ENCODE results near the gene TGFB3. TPM values are rescaled to one million over a fixed set of nuclear protein-coding genes. Genes with fewer than 3 reads are reported as not detected.

TGFB3 gene
- total and polyA plus RNA-seq, 9 of the 15 experiments (the other 6 are each of a cell fraction or from before 2014, with no cell fraction given), result 0.39 to 2.0 (median 1.0) TPM

DNA sequence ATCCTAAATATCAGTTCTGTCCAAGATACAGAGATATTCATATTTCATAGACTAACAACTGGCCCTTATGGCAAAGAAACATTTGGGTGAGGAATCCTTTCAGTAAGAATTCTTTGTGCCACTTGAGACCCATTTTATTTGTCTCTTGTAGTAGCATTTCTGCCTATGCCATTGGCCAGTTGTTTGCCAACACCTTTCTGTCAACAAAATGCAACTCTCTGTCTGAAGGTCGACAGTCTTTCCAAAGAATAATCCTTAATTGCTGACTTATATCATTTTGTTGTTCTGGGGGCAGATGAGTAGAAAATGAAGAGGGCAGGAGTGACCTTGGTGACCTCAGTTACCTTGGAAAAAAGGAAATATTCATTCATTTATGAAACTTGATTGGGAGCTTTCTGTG lies 14.7 kb upstream of the TGFB3 start:
- no peaks in the 10 kb centered on the region for H3K4me1 ChIP-seq (replicated peaks in 1 of 2; ENCODE audit: control insufficient read depth in 2 of 2, insufficient read depth in 2 of 2, low read length in 2 of 2)
- POLR2A ChIA-PET, result no interaction called here
- no TSS peak for BruUV-seq (replicated peaks)
- intact Hi-C loops (cut with micrococcal nuclease) (no loop called here), in situ Hi-C loops (cut with MboI) (no loop called here)
- WGBS (ENCODE audit: insufficient coverage, low coverage, missing lambda C conversion rate), result 0% methylated on average over 1 of the region's 1 CpG
- H3K9me1 ChIP-seq (ENCODE audit: control insufficient read depth, insufficient read depth, low read length), result no peaks in the 10 kb centered on the region
- no peak overlapping the region for H2AFZ ChIP-seq (ENCODE audit: low read depth, low read length)
- no peaks in the 10 kb centered on the region for H3K9me3 ChIP-seq (replicated peaks; ENCODE audit: control insufficient read depth, insufficient read depth, low read depth, low read length)
- H3K4me3 ChIP-seq, result no peak overlapping the region
- TF ChIP-seq MIER1 (IDR thresholded peaks at IDR 0.05; ENCODE audit: low read depth), result no peak
- TF ChIP-seq FOS (IDR thresholded peaks at IDR 0.05; ENCODE audit: extremely low read depth, insufficient read length), result no peak
- TF ChIP-seq ZNF431 (CRISPR knock-in tag; IDR thresholded peaks at IDR 0.05), result no peak
- no peak for TF ChIP-seq RB1 (IDR thresholded peaks at IDR 0.05; ENCODE audit: low read depth)
- no peaks in the 10 kb centered on the region for H3K36me3 ChIP-seq (ENCODE audit: control insufficient read depth, insufficient read depth, low read length)
- no peak overlapping the region for H3K9ac ChIP-seq (ENCODE audit: insufficient read depth in 1 of 2, low read depth in 2 of 2, low read length in 2 of 2)
- no peak for ATAC-seq
- H3K79me2 ChIP-seq (ENCODE audit: control insufficient read depth, insufficient read depth, low read length), result no peaks in the 10 kb centered on the region
- FAIRE-seq, result no peak
- H3K4me2 ChIP-seq (ENCODE audit: insufficient read depth, low read length), result no peak overlapping the region
- no peak for DNase-seq (ENCODE audit: extremely low read depth in 1 of 4, low spot score in 3 of 4)
- H3K27ac ChIP-seq (ENCODE audit: extremely low read depth, low read depth, low read length), result no peak overlapping the region
- H3K27me3 ChIP-seq (ENCODE audit: control insufficient read depth in 2 of 2, insufficient read depth in 2 of 2, low read length in 2 of 2), result no peaks in the 10 kb centered on the region
- no peaks in the 10 kb centered on the region for H4K20me1 ChIP-seq (replicated peaks; ENCODE audit: control insufficient read depth, insufficient read depth, low read length)
- CTCF ChIA-PET (ENCODE audit: low intra/inter-chr PET ratio), result no interaction called here

DNA sequence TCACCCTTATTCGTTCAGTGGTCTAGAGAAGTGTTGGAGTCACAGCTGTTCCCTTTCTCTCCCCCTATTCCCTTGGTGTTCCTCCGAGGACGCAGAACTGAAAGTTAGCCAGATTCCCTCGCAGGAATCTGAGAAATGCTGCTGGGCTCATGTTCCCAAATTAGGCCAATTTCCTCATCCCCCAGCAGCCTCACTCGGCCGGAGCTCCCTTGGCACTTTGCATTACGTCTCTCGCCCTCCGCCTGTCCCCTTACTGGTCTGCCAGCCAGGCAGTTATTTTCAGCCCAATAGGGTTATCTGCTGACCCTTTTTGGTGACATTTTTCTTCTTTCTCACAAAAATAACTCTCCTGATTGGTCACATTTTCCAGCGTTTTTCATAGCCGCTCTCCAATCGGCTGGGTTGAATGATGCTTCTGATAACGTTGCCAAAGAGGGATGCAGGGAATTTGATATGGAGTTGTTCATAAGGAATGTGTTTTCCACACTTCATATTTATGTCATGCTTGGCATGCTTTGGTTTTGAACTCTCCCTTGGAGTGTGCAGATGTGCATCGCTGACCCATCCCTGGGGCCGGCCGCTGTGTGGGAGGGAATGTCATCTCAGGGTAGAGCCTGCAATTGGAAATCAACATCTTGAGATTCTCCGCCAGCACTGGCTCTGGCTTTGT lies 13.7 kb upstream of the TGFB3 start:
- intact Hi-C loops (cut with micrococcal nuclease) (no loop called here), in situ Hi-C loops (cut with MboI) (no loop called here)
- Histone ChIP-seq H3K36me3 (ENCODE audit: control insufficient read depth, insufficient read depth, low read length) (no peaks in the 10 kb centered on the region), H3K27ac (ENCODE audit: extremely low read depth, low read depth, low read length) (no peak overlapping the region), H3K9ac (ENCODE audit: insufficient read depth in 1 of 2, low read depth in 2 of 2, low read length in 2 of 2) (no peak overlapping the region), H2AFZ (ENCODE audit: low read depth, low read length) (no peak overlapping the region), H3K9me3 (replicated peaks; ENCODE audit: control insufficient read depth, insufficient read depth, low read depth, low read length) (no peaks in the 10 kb centered on the region), H3K27me3 (ENCODE audit: control insufficient read depth in 2 of 2, insufficient read depth in 2 of 2, low read length in 2 of 2) (no peaks in the 10 kb centered on the region), H3K79me2 (ENCODE audit: control insufficient read depth, insufficient read depth, low read length) (no peaks in the 10 kb centered on the region), H3K9me1 (ENCODE audit: control insufficient read depth, insufficient read depth, low read length) (no peaks in the 10 kb centered on the region), H3K4me3 (no peak overlapping the region), H3K4me1 (replicated peaks in 1 of 2; ENCODE audit: control insufficient read depth in 2 of 2, insufficient read depth in 2 of 2, low read length in 2 of 2) (no peaks in the 10 kb centered on the region; a peak in 1 of 5 replicates), H4K20me1 (replicated peaks; ENCODE audit: control insufficient read depth, insufficient read depth, low read length) (no peaks in the 10 kb centered on the region), H3K4me2 (ENCODE audit: insufficient read depth, low read length) (no peak overlapping the region)
- ATAC-seq, result no peak
- ChIA-PET POLR2A (interaction anchor here (0.6 kb wide), 1 partner anchor 9 kb away, joined by 3 read pairs; no protein-coding TSS in a partner anchor), CTCF (ENCODE audit: low intra/inter-chr PET ratio) (no interaction called here)
- WGBS (ENCODE audit: insufficient coverage, low coverage, missing lambda C conversion rate), result 55% methylated on average over 17 of the region's 17 CpGs
- no peak for DNase-seq (ENCODE audit: extremely low read depth in 1 of 4, low spot score in 3 of 4)
- no TSS peak for BruUV-seq (replicated peaks)
- TF ChIP-seq PYGO2 (tag; IDR thresholded peaks at IDR 0.05) (no peak), ZNF717 (CRISPR knock-in tag; IDR thresholded peaks at IDR 0.05) (no peak), ATF7 (IDR thresholded peaks at IDR 0.05) (no peak), ZNF668 (CRISPR knock-in tag; IDR thresholded peaks at IDR 0.05) (no peak), ETV5 (CRISPR knock-in tag; IDR thresholded peaks at IDR 0.05; ENCODE audit: low read depth) (no peak), ZNF584 (CRISPR knock-in tag; IDR thresholded peaks at IDR 0.05; ENCODE audit: low read depth) (no peak)
- no peak for FAIRE-seq

Measured in K562 (cell line).